ENCODE results near the gene ROCK2.
A peak's percentile ranks its signal among the peaks of the same experiment; 100 is the strongest.

The ROCK2 gene

GRCh38 chr2:11208083-11208482, 136.4 kb downstream of the ROCK2 start:
- peaks cover 0 to 27% (median 17%) of the 10 kb centered on the region in 10 experiments; a peak in 13 of 20 replicates for H3K4me1 ChIP-seq
- H3K27me3 ChIP-seq, result no peaks in the 10 kb centered on the region
- TF ChIP-seq Cebpa-rat (IDR thresholded peaks at IDR 0.05), result no peak
- no peaks in the 10 kb centered on the region for H3K9me3 ChIP-seq (replicated peaks in 1 of 11)
- H3K36me3 ChIP-seq, result peaks cover 52 to 94% (median 74%) of the 10 kb centered on the region in 11 experiments
- no peak overlapping the region for H3K27ac ChIP-seq
- no peak overlapping the region for H3K9ac ChIP-seq
- no peak overlapping the region for H3K4me2 ChIP-seq
- no peak overlapping the region for H3K4me3 ChIP-seq
- H4K20me1 ChIP-seq, result no peaks in the 10 kb centered on the region

- H4K20me1 ChIP-seq, result no peaks in the 10 kb centered on the region
Measured at GRCh38 chr2:11203480-11203879, 141.0 kb downstream of the ROCK2 start.

GRCh38 chr2:11201969-11202368, 142.5 kb downstream of the ROCK2 start:
- Histone ChIP-seq H3K27me3 (no peaks in the 10 kb centered on the region), H3K9ac (no peak overlapping the region), H3K4me2 (no peak overlapping the region), H3K27ac (no peak overlapping the region), H3K36me3 (peaks cover 57 to 95% (median 79%) of the 10 kb centered on the region in 11 experiments), H3K4me3 (no peak overlapping the region), H3K9me3 (replicated peaks in 1 of 11) (no peaks in the 10 kb centered on the region), H4K20me1 (no peaks in the 10 kb centered on the region), H3K4me1 (peaks cover 0 to 30% (median 17%) of the 10 kb centered on the region in 10 experiments; a peak in 13 of 20 replicates)
- no peak for TF ChIP-seq Cebpa-rat (IDR thresholded peaks at IDR 0.05)

More at GRCh38 chr2:11203480-11203879, 141.0 kb downstream of the ROCK2 start:
- Histone ChIP-seq H3K27ac (peak overlapping the region in 7 of 11 experiments; percentile 8 to 65 (median 52); a peak in 10 of 22 replicates), H3K4me1 (peaks cover 0 to 30% (median 17%) of the 10 kb centered on the region in 10 experiments; a peak in 13 of 20 replicates), H3K4me2 (peak overlapping the region in 7 of 11 experiments; percentile 3 to 77 (median 27); a peak in 7 of 22 replicates), H3K36me3 (peaks cover 53 to 94% (median 77%) of the 10 kb centered on the region in 11 experiments), H3K9me3 (replicated peaks in 1 of 11) (no peaks in the 10 kb centered on the region), H3K27me3 (no peaks in the 10 kb centered on the region), H3K4me3 (no peak overlapping the region), H3K9ac (no peak overlapping the region)
- TF ChIP-seq Cebpa-rat (IDR thresholded peaks at IDR 0.05), result no peak

- H3K36me3 ChIP-seq, result peaks cover 66 to 95% (median 79%) of the 10 kb centered on the region in 11 experiments
- H3K4me1 ChIP-seq, result peaks cover 0 to 28% (median 17%) of the 10 kb centered on the region in 10 experiments; a peak in 13 of 20 replicates
- H3K4me2 ChIP-seq, result no peak overlapping the region
- H3K9me3 ChIP-seq (replicated peaks in 1 of 11), result no peaks in the 10 kb centered on the region
- H3K9ac ChIP-seq, result no peak overlapping the region
- H3K4me3 ChIP-seq, result no peak overlapping the region
- no peak overlapping the region for H3K27ac ChIP-seq
- TF ChIP-seq Cebpa-rat (IDR thresholded peaks at IDR 0.05), result no peak
- no peaks in the 10 kb centered on the region for H4K20me1 ChIP-seq
- H3K27me3 ChIP-seq, result no peaks in the 10 kb centered on the region
Measured at GRCh38 chr2:11200651-11201050, 143.8 kb downstream of the ROCK2 start.

- no peak for TF ChIP-seq Cebpa-rat (IDR thresholded peaks at IDR 0.05)
- H3K4me2 ChIP-seq, result no peak overlapping the region
- H3K9ac ChIP-seq, result no peak overlapping the region
- H3K27ac ChIP-seq, result no peak overlapping the region
- H3K4me3 ChIP-seq, result no peak overlapping the region
- H4K20me1 ChIP-seq, result no peaks in the 10 kb centered on the region
- no peaks in the 10 kb centered on the region for H3K9me3 ChIP-seq (replicated peaks in 1 of 11)
- no peaks in the 10 kb centered on the region for H3K4me1 ChIP-seq
- no peaks in the 10 kb centered on the region for H3K27me3 ChIP-seq
- H3K36me3 ChIP-seq, result peaks cover 84 to 100% (median 91%) of the 10 kb centered on the region in 11 experiments
Measured at GRCh38 chr2:11196246-11196645, 148.2 kb downstream of the ROCK2 start.

- peaks cover 0 to 18% (median 0%) of the 10 kb centered on the region in 10 experiments; a peak in 6 of 20 replicates for H3K4me1 ChIP-seq
- H3K9ac ChIP-seq, result no peak overlapping the region
- H3K4me3 ChIP-seq, result no peak overlapping the region
- H3K27me3 ChIP-seq, result no peaks in the 10 kb centered on the region
- H3K27ac ChIP-seq, result peak overlapping the region in 1 of 11 experiments; percentile 18; a peak in 1 of 22 replicates
- H3K9me3 ChIP-seq (replicated peaks in 1 of 11), result no peaks in the 10 kb centered on the region
- H4K20me1 ChIP-seq, result no peaks in the 10 kb centered on the region
- peaks cover 58 to 95% (median 77%) of the 10 kb centered on the region in 11 experiments for H3K36me3 ChIP-seq
- TF ChIP-seq Cebpa-rat (IDR thresholded peaks at IDR 0.05), result no peak
- H3K4me2 ChIP-seq, result peak overlapping the region in 2 of 11 experiments; percentile 25 to 57; a peak in 4 of 22 replicates
Measured at GRCh38 chr2:11187731-11188130, 156.7 kb downstream of the ROCK2 start.

GRCh38 chr2:11187083-11187619, 157.3 kb downstream of the ROCK2 start:
- no peak overlapping the region for H3K4me3 ChIP-seq
- peaks cover 53 to 95% (median 77%) of the 10 kb centered on the region in 11 experiments for H3K36me3 ChIP-seq
- H4K20me1 ChIP-seq, result no peaks in the 10 kb centered on the region
- H3K4me2 ChIP-seq, result peak overlapping the region in 3 of 11 experiments; percentile 25 to 57 (median 36); a peak in 5 of 22 replicates
- TF ChIP-seq Cebpa-rat (IDR thresholded peaks at IDR 0.05), result no peak
- H3K9ac ChIP-seq, result no peak overlapping the region
- H3K27ac ChIP-seq, result peak overlapping the region in 1 of 11 experiments; percentile 18; a peak in 1 of 22 replicates
- H3K4me1 ChIP-seq, result peaks cover 0 to 18% (median 0%) of the 10 kb centered on the region in 10 experiments; a peak in 6 of 20 replicates
- H3K27me3 ChIP-seq, result no peaks in the 10 kb centered on the region
- H3K9me3 ChIP-seq (replicated peaks in 1 of 11), result no peaks in the 10 kb centered on the region

GRCh38 chr2:11186145-11186544, 158.3 kb downstream of the ROCK2 start:
- peaks cover 0 to 18% (median 0%) of the 10 kb centered on the region in 10 experiments; a peak in 6 of 20 replicates for H3K4me1 ChIP-seq
- no peak overlapping the region for H3K4me3 ChIP-seq
- peaks cover 48 to 95% (median 76%) of the 10 kb centered on the region in 11 experiments for H3K36me3 ChIP-seq
- no peaks in the 10 kb centered on the region for H3K27me3 ChIP-seq
- no peak overlapping the region for H3K9ac ChIP-seq
- no peak for TF ChIP-seq Cebpa-rat (IDR thresholded peaks at IDR 0.05)
- H4K20me1 ChIP-seq, result no peaks in the 10 kb centered on the region
- H3K27ac ChIP-seq, result no peak overlapping the region
- H3K4me2 ChIP-seq, result no peak overlapping the region
- no peaks in the 10 kb centered on the region for H3K9me3 ChIP-seq (replicated peaks in 1 of 11)

- Histone ChIP-seq H3K9me3 (replicated peaks in 1 of 11) (no peaks in the 10 kb centered on the region), H3K4me1 (peaks cover 4 to 20% (median 5%) of the 10 kb centered on the region in 10 experiments; a peak in 17 of 20 replicates), H3K9ac (no peak overlapping the region), H3K4me2 (no peak overlapping the region), H3K36me3 (peaks cover 34 to 80% (median 56%) of the 10 kb centered on the region in 11 experiments), H3K4me3 (no peak overlapping the region), H3K27ac (no peak overlapping the region), H4K20me1 (no peaks in the 10 kb centered on the region), H3K27me3 (no peaks in the 10 kb centered on the region)
- no peak for TF ChIP-seq Cebpa-rat (IDR thresholded peaks at IDR 0.05)
Measured at GRCh38 chr2:11182951-11183350, 161.5 kb downstream of the ROCK2 start.

Measured in BLaER1 treated with 17β-estradiol and CSF1 and Interleukin-3, amounts not matched to agents 10 nM and 100 nM (cell line).